HepG2 (cell line): ENCODE data around the gene TCF20. TPM values are rescaled to one million over a fixed set of nuclear protein-coding genes. Genes with fewer than 3 reads are reported as not detected.
A peak's percentile ranks its signal among the peaks of the same experiment; 100 is the strongest.

Source experiments
- AGO1 ChIP-seq: fragments of 200-400 bp; formaldehyde crosslinking; IDR thresholded peaks from 2 replicates; pipeline ENCODE4 v1.6.1; 2017; ENCODE audit warnings: mild to moderate bottlenecking, low read depth, low read length, moderate library complexity; ENCODE audit not compliant: poor library complexity, severe bottlenecking
- AKAP8 ChIP-seq: sonication (generic); formaldehyde crosslinking; IDR thresholded peaks from 2 replicates; pipeline ENCODE4 v1.5.1; 2020; ENCODE audit warnings: mild to moderate bottlenecking, missing genetic modification reagents
- HIC2 ChIP-seq: sonication (generic); formaldehyde crosslinking; IDR thresholded peaks from 2 replicates; pipeline ENCODE4 v1.9.0; 2022; ENCODE audit warnings: low read depth, missing genetic modification reagents
- KLF11 ChIP-seq: IDR thresholded peaks from 2 replicates; pipeline ENCODE4 v1.6.1; 2016; ENCODE audit warnings: missing compliant biosample characterization
- NFE2L1 ChIP-seq: sonication (generic); formaldehyde crosslinking; IDR thresholded peaks from 2 replicates; pipeline ENCODE4 v1.4.0; 2020; ENCODE audit warnings: missing genetic modification reagents, mild to moderate bottlenecking, borderline replicate concordance
- RELA ChIP-seq: sonication (generic); formaldehyde crosslinking; IDR thresholded peaks from 2 replicates; pipeline ENCODE4 v1.4.0; 2020; ENCODE audit warnings: missing genetic modification reagents
- ZBTB2 ChIP-seq: sonication (generic); formaldehyde crosslinking; IDR thresholded peaks from 2 replicates; pipeline ENCODE4 v1.8.0; 2022; ENCODE audit warnings: low read depth, missing genetic modification reagents
- ZHX2 ChIP-seq, 2 experiments: sonication (generic) in 1 of 2; formaldehyde crosslinking in 1 of 2; IDR thresholded peaks; 2 replicates each; pipeline versions ENCODE4 v1.6.1 to v1.9.0; 2014 to 2022; ENCODE audit warnings: antibody characterized with exemption in 1 of 2, borderline replicate concordance in 1 of 2, inconsistent platforms in 1 of 2, low read depth in 1 of 2, missing genetic modification reagents in 1 of 2
- ZMYM2 ChIP-seq: sonication (generic); formaldehyde crosslinking; IDR thresholded peaks from 2 replicates; pipeline ENCODE4 v1.8.0; 2022; ENCODE audit warnings: mild to moderate bottlenecking, missing genetic modification reagents
- ZNF160 ChIP-seq: sonication (generic); formaldehyde crosslinking; IDR thresholded peaks from 2 replicates; pipeline ENCODE4 v1.8.0; 2022; ENCODE audit warnings: mild to moderate bottlenecking, inconsistent platforms, missing genetic modification reagents
- ZNF18 ChIP-seq: sonication (generic); formaldehyde crosslinking; IDR thresholded peaks from 2 replicates; pipeline ENCODE4 v1.8.0; 2022; ENCODE audit warnings: mild to moderate bottlenecking, missing genetic modification reagents; ENCODE audit not compliant: insufficient replicate concordance
- ZNF3 ChIP-seq: IDR thresholded peaks from 2 replicates; pipeline ENCODE4 v1.7.0; 2017; ENCODE audit warnings: inconsistent platforms
- ZNF414 ChIP-seq: sonication (generic); formaldehyde crosslinking; IDR thresholded peaks from 2 replicates; pipeline ENCODE4 v1.5.0; 2020; ENCODE audit warnings: missing genetic modification reagents
- ZNF605 ChIP-seq: sonication (generic); formaldehyde crosslinking; IDR thresholded peaks from 2 replicates; pipeline ENCODE4 v1.8.0; 2022; ENCODE audit warnings: mild to moderate bottlenecking, missing genetic modification reagents
- ZZZ3 ChIP-seq: sonication (generic); formaldehyde crosslinking; IDR thresholded peaks from 2 replicates; pipeline ENCODE4 v1.4.0; 2020; ENCODE audit warnings: missing genetic modification reagents, mild to moderate bottlenecking, borderline replicate concordance
- polyA plus RNA-seq, 8 experiments: library from polyadenylated mRNA; depleted of rRNA in 3 of 8; stranded (reverse) in 7 of 8; unstranded in 1 of 8; fragments of >200 nt; fragmentation: Illumina TruSeq in 4 of 8; extraction: Trizol in 4 of 8; gene quantifications; 2 replicates each; pipeline versions ENCODE4 v1.2.1 to v1.2.3, GENCODE V29; 2011 to 2016; ENCODE audit warnings: low read depth in 4 of 8, missing spikeins in 1 of 8, mixed read lengths in 1 of 8; ENCODE audit not compliant: insufficient read depth in 1 of 8
- total RNA-seq, 5 experiments: library from RNA; depleted of rRNA; stranded (reverse); fragments of >200 nt; fragmentation: Illumina TruSeq; extraction: Trizol; gene quantifications; 2 replicates each; pipeline ENCODE4 v1.2.3, GENCODE V29; 2016; ENCODE audit warnings: low read depth in 1 of 5

TCF20 gene
- total and polyA plus RNA-seq, 2 of the 13 experiments (the other 11 are each of a cell fraction or from before 2014, with no cell fraction given) = 12.8 to 23.7 TPM

GRCh38 chr22:42282252-42282942, 11.9 kb upstream of the TCF20 start (continued):
- TF ChIP-seq ZNF18 (no peak), ZZZ3 (CRISPR knock-in tag) (no peak), RELA (no peak), ZBTB2 (CRISPR knock-in tag) (0 out of 2 replicates have a peak, but pooled peaks have one; percentile 26), AKAP8 (CRISPR knock-in tag) (no peak), ZMYM2 (CRISPR knock-in tag) (no peak), ZNF3 (CRISPR knock-in tag) (no peak), KLF11 (CRISPR knock-in tag) (no peak), ZNF605 (peak; percentile 26; the same call in 1 of the 2 replicates), ZHX2 (IDR thresholded peaks at IDR 0.05; ENCODE audit: low read depth) (no peak), ZHX2 (CRISPR knock-in tag; IDR thresholded peaks at IDR 0.05; ENCODE audit: borderline replicate concordance) (no peak), HIC2 (peak; percentile 94), AGO1 (peak; percentile 91), ZNF414 (CRISPR knock-in tag) (no peak), NFE2L1 (CRISPR knock-in tag) (no peak), ZNF160 (CRISPR knock-in tag) (no peak)
